HEK293 (cell line): Measurements from ENCODE around the gene BCORL1.
A peak's percentile ranks its signal among the peaks of the same experiment; 100 is the strongest.

Experiments
- EGR2 ChIP-seq: fragments of 450-650 bp; formaldehyde crosslinking; IDR thresholded peaks from 2 replicates; pipeline ENCODE4 v1.5.1; 2016; ENCODE audit warnings: low read depth, missing biosample characterization, missing genetic modification characterization
- GLIS2 ChIP-seq: fragments of 450-650 bp; formaldehyde crosslinking; IDR thresholded peaks from 2 replicates; pipeline ENCODE4 v1.5.1; 2016; ENCODE audit warnings: missing biosample characterization, missing genetic modification characterization
- HOXC10 ChIP-seq: sonication (generic); formaldehyde crosslinking; IDR thresholded peaks from 2 replicates; pipeline ENCODE4 v1.8.1; 2023; ENCODE audit warnings: mild to moderate bottlenecking, missing genetic modification reagents
- INSM2 ChIP-seq: fragments of 450-650 bp; formaldehyde crosslinking; IDR thresholded peaks from 2 replicates; pipeline ENCODE4 v1.5.1; 2016; ENCODE audit warnings: missing biosample characterization, missing genetic modification characterization
- KLF8 ChIP-seq: fragments of 450-650 bp; formaldehyde crosslinking; IDR thresholded peaks from 2 replicates; pipeline ENCODE4 v1.5.1; 2016; ENCODE audit warnings: missing biosample characterization, missing genetic modification characterization
- PBX3 ChIP-seq: sonication (generic); formaldehyde crosslinking; IDR thresholded peaks from 2 replicates; pipeline ENCODE4 v1.8.1; 2022; ENCODE audit warnings: mild to moderate bottlenecking, moderate library complexity, missing genetic modification reagents
- PRDM4 ChIP-seq: fragments of 450-650 bp; formaldehyde crosslinking; IDR thresholded peaks from 2 replicates; pipeline ENCODE4 v1.5.1; 2017; ENCODE audit warnings: missing biosample characterization, missing genetic modification characterization
- REST ChIP-seq: fragments of 450-650 bp; formaldehyde crosslinking; IDR thresholded peaks from 2 replicates; pipeline ENCODE4 v1.5.1; 2016; ENCODE audit warnings: missing biosample characterization, missing genetic modification characterization
- SP3 ChIP-seq: fragments of 450-650 bp; formaldehyde crosslinking; IDR thresholded peaks from 2 replicates; pipeline ENCODE4 v1.5.1; 2016; ENCODE audit warnings: missing biosample characterization, missing genetic modification characterization
- YY2 ChIP-seq: fragments of 450-650 bp; formaldehyde crosslinking; IDR thresholded peaks from 2 replicates; pipeline ENCODE4 v1.5.1; 2016; ENCODE audit warnings: missing biosample characterization, missing genetic modification characterization
- ZBTB10 ChIP-seq: fragments of 450-650 bp; formaldehyde crosslinking; IDR thresholded peaks from 2 replicates; pipeline ENCODE4 v1.5.1; 2016; ENCODE audit warnings: missing biosample characterization, missing genetic modification characterization
- ZBTB48 ChIP-seq: fragments of 450-650 bp; formaldehyde crosslinking; IDR thresholded peaks from 2 replicates; pipeline ENCODE4 v1.5.1; 2016; ENCODE audit warnings: missing biosample characterization, missing genetic modification characterization
- ZBTB8A ChIP-seq: fragments of 450-650 bp; formaldehyde crosslinking; IDR thresholded peaks from 2 replicates; pipeline ENCODE4 v1.5.1; 2016; ENCODE audit warnings: missing biosample characterization, missing genetic modification characterization
- ZNF280C ChIP-seq: fragments of 450-650 bp; formaldehyde crosslinking; IDR thresholded peaks from 2 replicates; pipeline ENCODE4 v1.5.1; 2016; ENCODE audit warnings: missing biosample characterization, missing genetic modification characterization
- ZNF37A ChIP-seq: fragments of 450-650 bp; IDR thresholded peaks from 2 replicates; pipeline ENCODE4 v1.5.1; 2018; ENCODE audit warnings: missing biosample characterization, missing genetic modification characterization
- ZNF449 ChIP-seq: fragments of 450-650 bp; formaldehyde crosslinking; IDR thresholded peaks from 2 replicates; pipeline ENCODE4 v1.5.1; 2017; ENCODE audit warnings: missing biosample characterization, mild to moderate bottlenecking, missing genetic modification characterization, moderate library complexity
- ZNF580 ChIP-seq: fragments of 450-650 bp; formaldehyde crosslinking; IDR thresholded peaks from 2 replicates; pipeline ENCODE4 v1.5.1; 2016; ENCODE audit warnings: missing biosample characterization, missing genetic modification characterization
- ZNF596 ChIP-seq: fragments of 450-650 bp; IDR thresholded peaks from 2 replicates; pipeline ENCODE4 v1.5.0; 2018; ENCODE audit warnings: missing biosample characterization, mild to moderate bottlenecking, missing genetic modification characterization, moderate library complexity
- ZNF610 ChIP-seq: fragments of 450-650 bp; formaldehyde crosslinking; IDR thresholded peaks from 2 replicates; pipeline ENCODE4 v1.5.1; 2016; ENCODE audit warnings: missing biosample characterization, missing genetic modification characterization, borderline replicate concordance
- ZNF621 ChIP-seq: fragments of 450-650 bp; formaldehyde crosslinking; IDR thresholded peaks from 2 replicates; pipeline ENCODE4 v1.5.1; 2017; ENCODE audit warnings: missing biosample characterization, missing genetic modification characterization
- ZNF660 ChIP-seq: fragments of 450-650 bp; IDR thresholded peaks from 2 replicates; pipeline ENCODE4 v1.5.1; 2018; ENCODE audit warnings: missing biosample characterization, mild to moderate bottlenecking, missing genetic modification characterization
- ZSCAN23 ChIP-seq: fragments of 450-650 bp; formaldehyde crosslinking; IDR thresholded peaks from 2 replicates; pipeline ENCODE4 v1.5.1; 2016; ENCODE audit warnings: missing biosample characterization, missing genetic modification characterization

BCORL1 gene

GRCh38 chrX:130060122-130061069 is 78.0 kb downstream of the BCORL1 start (continued):
- TF ChIP-seq ZNF580 (tag by site-specific recombination) (peak; percentile 67; the same call in 1 of the 2 replicates), ZBTB48 (peak; percentile 63), ZSCAN23 (no peak), ZBTB10 (tag by site-specific recombination) (peak; percentile 40; the same call in 1 of the 2 replicates), ZNF596 (tag by site-specific recombination) (no peak), ZNF37A (tag by site-specific recombination) (no peak), INSM2 (no peak), EGR2 (tag by site-specific recombination) (no peak), REST (tag by site-specific recombination) (no peak), PRDM4 (tag by site-specific recombination) (no peak), PBX3 (CRISPR knock-in tag) (peak; percentile 81), HOXC10 (CRISPR knock-in tag) (0 out of 2 replicates have a peak, but pooled peaks have one; percentile 37), SP3 (tag by site-specific recombination) (peak; percentile 58), ZBTB8A (tag by site-specific recombination) (peak; percentile 34; the same call in 1 of the 2 replicates), ZNF280C (tag by site-specific recombination) (no peak), GLIS2 (tag by site-specific recombination) (peak; percentile 29; the same call in 1 of the 2 replicates), ZNF610 (tag by site-specific recombination) (0 out of 2 replicates have a peak, but pooled peaks have one; percentile 29), YY2 (tag by site-specific recombination) (0 out of 2 replicates have a peak, but pooled peaks have one; percentile 34), KLF8 (peak; percentile 75), ZNF449 (0 out of 2 replicates have a peak, but pooled peaks have one; percentile 19), ZNF621 (no peak), ZNF660 (tag by site-specific recombination) (peak; percentile 73)
